WTC11 (cell line): ENCODE measurements around the gene DMKN. TPM values are rescaled to one million over a fixed set of nuclear protein-coding genes. Genes with fewer than 3 reads are reported as not detected.

Experiments used
- ATAC-seq: fragments of 200-7000 bp; cut with Tn5 transposase; 2 replicates; pipeline ENCODE4 v1.10.0; 2021; ENCODE audit warnings: mild to moderate bottlenecking, moderate library complexity
- CTCF ChIA-PET: fragments of 300-600 bp; sonication (Branson Sonifier 250); formaldehyde crosslinking; loops from one replicate; lab custom pipeline; 2021; ENCODE audit warnings: antibody characterized with exemption; lab: Charles Lee
- POLR2A ChIA-PET: fragments of 350-600 bp; sonication (Branson Sonifier 250); formaldehyde crosslinking; loops from one replicate; lab custom pipeline; 2021; ENCODE audit warnings: antibody characterized with exemption; lab: Charles Lee
- DNase-seq: peaks from one replicate; pipeline ENCODE4 v3.0.0; 2021; ENCODE audit warnings: low spot score
- H3K27ac Mint-ChIP-seq: 2 replicates; pipeline ENCODE4 v1.8.0; 2021; ENCODE audit warnings: mixed read lengths
- H3K27me3 Mint-ChIP-seq: 2 replicates; pipeline ENCODE4 v1.8.0; 2021; ENCODE audit warnings: low read depth, mild to moderate bottlenecking, moderate library complexity, mixed read lengths
- H3K36me3 Mint-ChIP-seq: 2 replicates; pipeline ENCODE4 v1.8.0; 2021; ENCODE audit warnings: mixed read lengths
- H3K4me1 Mint-ChIP-seq: 2 replicates; pipeline ENCODE4 v1.8.0; 2022; ENCODE audit warnings: mixed read lengths
- H3K4me3 Mint-ChIP-seq: 2 replicates; pipeline ENCODE4 v1.8.0; 2021; ENCODE audit warnings: mild to moderate bottlenecking, moderate library complexity, mixed read lengths
- H3K9me3 Mint-ChIP-seq: 2 replicates; pipeline ENCODE4 v1.8.0; 2021; ENCODE audit warnings: mixed read lengths
- ELF4 ChIP-seq: sonication (generic); formaldehyde crosslinking; IDR thresholded peaks from 2 replicates; pipeline ENCODE4 v1.8.1; 2022; ENCODE audit warnings: low read depth, mild to moderate bottlenecking, moderate library complexity, missing genetic modification reagents
- FOXJ3 ChIP-seq: sonication (generic); formaldehyde crosslinking; IDR thresholded peaks from 2 replicates; pipeline ENCODE4 v1.9.0; 2021; ENCODE audit warnings: missing genetic modification reagents, mild to moderate bottlenecking, borderline replicate concordance
- FOXP1 ChIP-seq: sonication (generic); formaldehyde crosslinking; IDR thresholded peaks from 2 replicates; pipeline ENCODE4 v1.8.0; 2022; ENCODE audit warnings: missing genetic modification reagents, mild to moderate bottlenecking, moderate library complexity, borderline replicate concordance
- GABPB1 ChIP-seq: sonication (generic); formaldehyde crosslinking; IDR thresholded peaks from 2 replicates; pipeline ENCODE4 v1.8.1; 2023; ENCODE audit warnings: mild to moderate bottlenecking, missing genetic modification reagents
- GRHL2 ChIP-seq: fragments of 250-450 bp; sonication (Bioruptor Pico); IDR thresholded peaks from 2 replicates; pipeline ENCODE4 v1.8.0; 2022; ENCODE audit warnings: mild to moderate bottlenecking, moderate library complexity; ENCODE audit not compliant: insufficient replicate concordance, severe bottlenecking
- HMGXB4 ChIP-seq: sonication (generic); formaldehyde crosslinking; IDR thresholded peaks from 2 replicates; pipeline ENCODE4 v1.8.1; 2023; ENCODE audit warnings: mild to moderate bottlenecking, moderate library complexity, missing genetic modification reagents
- IRF2 ChIP-seq: sonication (generic); formaldehyde crosslinking; IDR thresholded peaks from 2 replicates; pipeline ENCODE4 v1.8.0; 2022; ENCODE audit warnings: low read depth, missing genetic modification reagents, borderline replicate concordance
- MAX ChIP-seq: sonication (generic); formaldehyde crosslinking; IDR thresholded peaks from 2 replicates; pipeline ENCODE4 v1.8.0; 2022; ENCODE audit warnings: mild to moderate bottlenecking, missing genetic modification reagents
- MLX ChIP-seq: sonication (generic); formaldehyde crosslinking; IDR thresholded peaks from 2 replicates; pipeline ENCODE4 v1.8.1; 2023; ENCODE audit warnings: mild to moderate bottlenecking, missing genetic modification reagents, moderate library complexity
- MYBL2 ChIP-seq: sonication (generic); formaldehyde crosslinking; IDR thresholded peaks from 2 replicates; pipeline ENCODE4 v1.8.1; 2023; ENCODE audit warnings: mild to moderate bottlenecking, moderate library complexity, missing genetic modification reagents
- NFE2L1 ChIP-seq: sonication (generic); formaldehyde crosslinking; IDR thresholded peaks from 2 replicates; pipeline ENCODE4 v1.8.1; 2023; ENCODE audit warnings: missing genetic modification reagents
- NFYB ChIP-seq: sonication (generic); formaldehyde crosslinking; conservative IDR thresholded peaks from 2 replicates; pipeline ENCODE4 v1.8.0; 2022; ENCODE audit warnings: low read depth, missing genetic modification reagents
- OVOL2 ChIP-seq: fragments of 250-450 bp; sonication (Bioruptor Pico); IDR thresholded peaks from 2 replicates; pipeline ENCODE4 v1.9.0; 2021; ENCODE audit warnings: mild to moderate bottlenecking, borderline replicate concordance
- SP1 ChIP-seq: sonication (generic); formaldehyde crosslinking; conservative IDR thresholded peaks from 2 replicates; pipeline ENCODE4 v1.8.1; 2022; ENCODE audit warnings: missing genetic modification reagents
- TCF7 ChIP-seq: sonication (generic); formaldehyde crosslinking; IDR thresholded peaks from 2 replicates; pipeline ENCODE4 v1.8.0; 2022; ENCODE audit warnings: mild to moderate bottlenecking, low read depth, missing genetic modification reagents, moderate library complexity
- TEAD4 ChIP-seq: sonication (generic); formaldehyde crosslinking; IDR thresholded peaks from 2 replicates; pipeline ENCODE4 v1.8.0; 2022; ENCODE audit warnings: mild to moderate bottlenecking, missing genetic modification reagents
- TP53 ChIP-seq: sonication (generic); formaldehyde crosslinking; IDR thresholded peaks from 2 replicates; pipeline ENCODE4 v1.8.1; 2023; ENCODE audit warnings: mild to moderate bottlenecking, missing genetic modification reagents
- USF2 ChIP-seq: sonication (generic); formaldehyde crosslinking; IDR thresholded peaks from 2 replicates; pipeline ENCODE4 v1.8.1; 2023; ENCODE audit warnings: mild to moderate bottlenecking, missing genetic modification reagents, moderate library complexity
- ZNF232 ChIP-seq: sonication (generic); formaldehyde crosslinking; IDR thresholded peaks from 2 replicates; pipeline ENCODE4 v1.8.0; 2022; ENCODE audit warnings: mild to moderate bottlenecking, missing genetic modification reagents
- ZNF425 ChIP-seq: fragments of 250-450 bp; sonication (Bioruptor Pico); conservative IDR thresholded peaks from 2 replicates; pipeline ENCODE4 v1.9.0; 2021; ENCODE audit warnings: mild to moderate bottlenecking
- ZNF532 ChIP-seq: fragments of 250-450 bp; sonication (Bioruptor Pico); IDR thresholded peaks from 2 replicates; pipeline ENCODE4 v1.9.0; 2021; ENCODE audit warnings: mild to moderate bottlenecking, borderline replicate concordance
- ZSCAN18 ChIP-seq: fragments of 250-450 bp; sonication (Bioruptor Pico); IDR thresholded peaks from 2 replicates; pipeline ENCODE4 v2.1.2; 2022; ENCODE audit warnings: mild to moderate bottlenecking, moderate library complexity
- total RNA-seq: library from RNA; stranded (reverse); gene quantifications from 3 replicates; pipeline ENCODE4 v1.2.3, GENCODE V29; 2021

The DMKN gene
- total RNA-seq, 1 experiment from 2014 or later = 285 TPM

GRCh38 chr19:35559281-35559659 lies 45.8 kb upstream of the DMKN start (continued):
- TF ChIP-seq ZNF532 (CRISPR knock-in tag) (no peak), ZNF425 (CRISPR knock-in tag) (no peak), MYBL2 (CRISPR knock-in tag) (no peak), TCF7 (no peak)
- TF ChIP-seq, all 79 proteins: peak for 0

- ChIA-PET CTCF (interaction anchor here (0.9 to 3.9 kb wide), 29 partner anchors 10 to 491 kb away, joined by 3 to 62 read pairs (median 7); partner anchors contain the start of genes COX6B1, DMKN, HAUS5 and KIRREL2), POLR2A (interaction anchor here (0.6 to 1.8 kb wide), 7 partner anchors 10 to 162 kb away, joined by 3 to 14 read pairs (median 4); partner anchors contain the start of genes COX6B1, DMKN and HAUS5)
- H3K27ac Mint-ChIP-seq = no peak overlapping the region
- DNase-seq (no peak), ATAC-seq (peak; percentile 1; the same call in 1 of the 2 replicates)
- H3K4me1 Mint-ChIP-seq = peaks cover 12% of the 10 kb centered on the region
- peak overlapping the region; percentile 51 for H3K4me3 Mint-ChIP-seq
- H3K36me3 Mint-ChIP-seq = no peaks in the 10 kb centered on the region
- H3K9me3 Mint-ChIP-seq = no peaks in the 10 kb centered on the region
- H3K27me3 Mint-ChIP-seq = peaks cover 56% of the 10 kb centered on the region
- TF ChIP-seq TEAD4 (CRISPR knock-in tag) = no peak
- no peak for TF ChIP-seq OVOL2 (CRISPR knock-in tag)
- no peak for TF ChIP-seq ZNF232 (CRISPR knock-in tag)
- no peak for TF ChIP-seq GABPB1 (CRISPR knock-in tag)
- TF ChIP-seq IRF2 (CRISPR knock-in tag) = no peak
- TF ChIP-seq NFE2L1 = no peak
- TF ChIP-seq ELF4 (CRISPR knock-in tag) = no peak
- TF ChIP-seq TP53 (CRISPR knock-in tag) = 0 out of 2 replicates have a peak, but pooled peaks have one; percentile 30
- TF ChIP-seq ZSCAN18 (CRISPR knock-in tag) = no peak
- TF ChIP-seq MLX = no peak
- TF ChIP-seq FOXJ3 (CRISPR knock-in tag) = no peak
- TF ChIP-seq NFYB (CRISPR knock-in tag) = no peak
- no peak for TF ChIP-seq HMGXB4 (CRISPR knock-in tag)
- TF ChIP-seq MAX (CRISPR knock-in tag) = peak; percentile 17; the same call in 1 of the 2 replicates
- TF ChIP-seq USF2 = no peak
- TF ChIP-seq GRHL2 = no peak
- no peak for TF ChIP-seq SP1 (CRISPR knock-in tag)
- TF ChIP-seq FOXP1 (CRISPR knock-in tag) = peak; percentile 19; the same call in 1 of the 2 replicates
Measured at GRCh38 chr19:35558400-35559280, 45.2 kb upstream of the DMKN start.
